Fibroblast of upper back skin (primary cell): Measurements from ENCODE around the gene EPHB2.
A peak's percentile ranks its signal among the peaks of the same experiment; 100 is the strongest.

ENCODE experiments used
- DNase-seq: peaks from one replicate; pipeline ENCODE4 v3.0.0-alpha.2; 2013

EPHB2 gene

GRCh38 chr1:22752339-22752738, 41.7 kb downstream of the EPHB2 start:
- DNase-seq = no peak

GRCh38 chr1:22753481-22753971, 42.9 kb downstream of the EPHB2 start:
- peak; percentile 91 for DNase-seq

GRCh38 chr1:22754106-22754768, 43.6 kb downstream of the EPHB2 start:
- DNase-seq = no peak

- no peak for DNase-seq
Measured at GRCh38 chr1:22754824-22755223, 44.2 kb downstream of the EPHB2 start.

GRCh38 chr1:22755641-22756040, 45.0 kb downstream of the EPHB2 start:
- no peak for DNase-seq

- no peak for DNase-seq
Measured at GRCh38 chr1:22756125-22756735, 45.6 kb downstream of the EPHB2 start.

GRCh38 chr1:22760455-22760854, 49.8 kb downstream of the EPHB2 start:
- DNase-seq = no peak

- DNase-seq = no peak
Measured at GRCh38 chr1:22761101-22761500, 50.5 kb downstream of the EPHB2 start.

- no peak for DNase-seq
Measured at GRCh38 chr1:22761821-22762220, 51.2 kb downstream of the EPHB2 start.

- no peak for DNase-seq
Measured at GRCh38 chr1:22763487-22764200, 53.0 kb downstream of the EPHB2 start.

- no peak for DNase-seq
Measured at GRCh38 chr1:22767852-22768251, 57.2 kb downstream of the EPHB2 start.

- no peak for DNase-seq
Measured at GRCh38 chr1:22769932-22770331, 59.3 kb downstream of the EPHB2 start.

GRCh38 chr1:22772014-22772413, 61.4 kb downstream of the EPHB2 start:
- DNase-seq = no peak

GRCh38 chr1:22773981-22774832, 63.6 kb downstream of the EPHB2 start:
- peak; percentile 40 for DNase-seq

- DNase-seq = no peak
Measured at GRCh38 chr1:22774833-22775182, 64.2 kb downstream of the EPHB2 start.

GRCh38 chr1:22775478-22775877, 64.8 kb downstream of the EPHB2 start:
- DNase-seq = no peak

- no peak for DNase-seq
Measured at GRCh38 chr1:22776035-22776613, 65.5 kb downstream of the EPHB2 start.

GRCh38 chr1:22777388-22778057, 66.9 kb downstream of the EPHB2 start:
- no peak for DNase-seq

- DNase-seq = no peak
Measured at GRCh38 chr1:22778408-22778807, 67.8 kb downstream of the EPHB2 start.

- no peak for DNase-seq
Measured at GRCh38 chr1:22778862-22779520, 68.4 kb downstream of the EPHB2 start.

GRCh38 chr1:22780696-22781095, 70.1 kb downstream of the EPHB2 start:
- no peak for DNase-seq

- DNase-seq = no peak
Measured at GRCh38 chr1:22781483-22781882, 70.8 kb downstream of the EPHB2 start.
